Daoy (cell line): ENCODE measurements around the gene ZSWIM7. TPM values are rescaled to one million over a fixed set of nuclear protein-coding genes. Genes with fewer than 3 reads are reported as not detected.
"Not testable (repeated sequence)": the region's sequence is repeated elsewhere in the genome, so short reads cannot be mapped to it uniquely, and the experiment has no call there.

Source experiments
- DNase-seq: peaks from one replicate; pipeline ENCODE4 v3.0.0-alpha.2; 2015; ENCODE audit warnings: low read depth
- total RNA-seq: library from RNA; depleted of rRNA; stranded (reverse); fragments of >200 nt; shearing (Covaris generic); gene quantifications from 2 replicates; pipeline ENCODE4 v1.2.3, GENCODE V29; 2014

Gene ZSWIM7
- total RNA-seq, 1 experiment from 2014 or later: 23.7 TPM

GRCh38 chr17:15957608-15958307, 41.7 kb downstream of the ZSWIM7 start:
- no peak for DNase-seq

- no peak for DNase-seq
These were observed 42.3 kb downstream of the ZSWIM7 start for GRCh38 chr17:15957206-15957605.

GRCh38 chr17:15955793-15956541, 43.5 kb downstream of the ZSWIM7 start:
- DNase-seq: no peak

GRCh38 chr17:15954222-15954621, 45.3 kb downstream of the ZSWIM7 start:
- DNase-seq: peak; percentile 96

- DNase-seq: no peak
These were observed 46.4 kb downstream of the ZSWIM7 start for GRCh38 chr17:15952916-15953790.

- DNase-seq: no peak
These were observed 47.4 kb downstream of the ZSWIM7 start for GRCh38 chr17:15952048-15952532.

- DNase-seq: no peak
These were observed 48.0 kb downstream of the ZSWIM7 start for GRCh38 chr17:15951368-15952047.

- DNase-seq: no peak
These were observed 51.3 kb downstream of the ZSWIM7 start for GRCh38 chr17:15947976-15948752.

GRCh38 chr17:15947271-15947670, 52.2 kb downstream of the ZSWIM7 start:
- peak; percentile 70 for DNase-seq

- peak; percentile 50 for DNase-seq
These were observed 52.8 kb downstream of the ZSWIM7 start for GRCh38 chr17:15946611-15947120.

GRCh38 chr17:15945527-15946191, 53.8 kb downstream of the ZSWIM7 start:
- DNase-seq: no peak

- peak; percentile 89 for DNase-seq
These were observed 54.6 kb downstream of the ZSWIM7 start, which contains the start of gene ADORA2B for GRCh38 chr17:15944759-15945526. Gene ADORA2B, plus strand, starts transcription at chr17:15945130. Its CDS starts 119 bp downstream, at chr17:15945249.

- DNase-seq: no peak
These were observed 55.3 kb downstream of the ZSWIM7 start for GRCh38 chr17:15943971-15944758.

GRCh38 chr17:15942207-15942833, 57.2 kb downstream of the ZSWIM7 start:
- no peak for DNase-seq

GRCh38 chr17:15941781-15942180, 57.7 kb downstream of the ZSWIM7 start:
- peak; percentile 61 for DNase-seq

GRCh38 chr17:15936481-15936880, 63.0 kb downstream of the ZSWIM7 start:
- not testable (repeated sequence) for DNase-seq

- no peak for DNase-seq
These were observed 63.6 kb downstream of the ZSWIM7 start for GRCh38 chr17:15935891-15936290.

- DNase-seq: no peak
These were observed 64.6 kb downstream of the ZSWIM7 start for GRCh38 chr17:15934866-15935265.
